Activated T-cell treated with anti-CD3 and anti-CD28 coated beads for 4 hours (primary cell): Measurements from ENCODE around the gene BCORL1.
A peak's percentile ranks its signal among the peaks of the same experiment; 100 is the strongest.

Experiments used
- DNase-seq: peaks from one replicate; pipeline ENCODE4 v3.0.0-alpha.2; 2020

The BCORL1 gene

GRCh38 chrX:129982300-129983251, at the start of gene BCORL1:
TSS of gene BCORL1 (plus strand) at chrX:129982635. CDS start at chrX:130005232, 22,597 bp downstream.
- DNase-seq: peak; percentile 71

- DNase-seq: no peak
Measured at GRCh38 chrX:129932821-129933321, 49.6 kb upstream of the BCORL1 start.

GRCh38 chrX:129933700-129934099, 48.7 kb upstream of the BCORL1 start:
- DNase-seq: no peak

- no peak for DNase-seq
Measured at GRCh38 chrX:129934461-129934860, 48.0 kb upstream of the BCORL1 start.

GRCh38 chrX:129934952-129935351, 47.5 kb upstream of the BCORL1 start:
- DNase-seq: no peak

GRCh38 chrX:129938081-129938480, 44.4 kb upstream of the BCORL1 start:
- no peak for DNase-seq

GRCh38 chrX:129939986-129940385, 42.4 kb upstream of the BCORL1 start:
- DNase-seq: no peak

GRCh38 chrX:129940721-129941120, 41.7 kb upstream of the BCORL1 start:
- no peak for DNase-seq

- DNase-seq: no peak
Measured at GRCh38 chrX:129945131-129945530, 37.3 kb upstream of the BCORL1 start.

GRCh38 chrX:129953334-129953648, 29.1 kb upstream of the BCORL1 start:
- DNase-seq: no peak

- no peak for DNase-seq
Measured at GRCh38 chrX:129953881-129954280, 28.6 kb upstream of the BCORL1 start.

GRCh38 chrX:129954804-129955203, 27.6 kb upstream of the BCORL1 start:
- no peak for DNase-seq

- DNase-seq: no peak
Measured at GRCh38 chrX:129955682-129956081, 26.8 kb upstream of the BCORL1 start.

- DNase-seq: no peak
Measured at GRCh38 chrX:129956145-129956544, 26.3 kb upstream of the BCORL1 start.

GRCh38 chrX:129956765-129957164, 25.7 kb upstream of the BCORL1 start:
- DNase-seq: no peak

- no peak for DNase-seq
Measured at GRCh38 chrX:129957241-129958082, 25.0 kb upstream of the BCORL1 start.

- no peak for DNase-seq
Measured at GRCh38 chrX:129958083-129958465, 24.4 kb upstream of the BCORL1 start.

- no peak for DNase-seq
Measured at GRCh38 chrX:129958814-129959492, 23.5 kb upstream of the BCORL1 start.

GRCh38 chrX:129959493-129959832, 23.0 kb upstream of the BCORL1 start:
- DNase-seq: no peak

GRCh38 chrX:129961180-129962083, 21.0 kb upstream of the BCORL1 start:
- DNase-seq: no peak

GRCh38 chrX:129963729-129964128, 18.7 kb upstream of the BCORL1 start:
- no peak for DNase-seq

GRCh38 chrX:129965166-129965565, 17.3 kb upstream of the BCORL1 start:
- no peak for DNase-seq
